HG03135 (cell line): Measurements from ENCODE around the gene TICAM1.
"Not testable (repeated sequence)": the region's sequence is repeated elsewhere in the genome, so short reads cannot be mapped to it uniquely, and the experiment has no call there.

Experiments used
- ATAC-seq: cut with Tn5 transposase; IDR thresholded peaks from one replicate; pipeline ENCODE4 v1.9.1; 2021; ENCODE audit warnings: mild to moderate bottlenecking, moderate library complexity; ENCODE audit not compliant: unreplicated experiment

Gene TICAM1

GRCh38 chr19:4831304-4831978 lies at the start of gene TICAM1:
TICAM1 (minus strand) TSS chr19:4831712; CDS start chr19:4818377, 13,335 bp downstream.
- peak; percentile 51 for ATAC-seq

DNA sequence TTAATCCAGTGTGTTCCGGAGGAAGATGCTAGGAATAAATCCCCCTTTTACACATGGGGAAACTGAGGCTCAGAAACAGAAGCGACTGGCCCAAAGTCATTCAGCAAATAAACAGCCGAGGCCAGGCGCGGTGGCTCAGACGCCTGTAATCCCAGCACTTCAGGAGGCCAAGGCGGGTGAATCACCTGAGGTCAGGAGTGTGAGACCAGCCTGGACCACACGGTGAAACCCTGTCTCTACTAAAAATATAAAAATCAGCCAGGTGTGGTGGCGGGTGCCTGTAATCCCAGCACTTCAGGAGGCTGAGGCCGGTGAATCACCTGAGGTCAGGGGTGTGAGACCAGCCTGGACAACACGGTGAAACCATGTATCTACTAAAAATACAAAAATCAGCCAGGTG lies 47.5 kb upstream of the TICAM1 start:
- ATAC-seq = no peak

DNA sequence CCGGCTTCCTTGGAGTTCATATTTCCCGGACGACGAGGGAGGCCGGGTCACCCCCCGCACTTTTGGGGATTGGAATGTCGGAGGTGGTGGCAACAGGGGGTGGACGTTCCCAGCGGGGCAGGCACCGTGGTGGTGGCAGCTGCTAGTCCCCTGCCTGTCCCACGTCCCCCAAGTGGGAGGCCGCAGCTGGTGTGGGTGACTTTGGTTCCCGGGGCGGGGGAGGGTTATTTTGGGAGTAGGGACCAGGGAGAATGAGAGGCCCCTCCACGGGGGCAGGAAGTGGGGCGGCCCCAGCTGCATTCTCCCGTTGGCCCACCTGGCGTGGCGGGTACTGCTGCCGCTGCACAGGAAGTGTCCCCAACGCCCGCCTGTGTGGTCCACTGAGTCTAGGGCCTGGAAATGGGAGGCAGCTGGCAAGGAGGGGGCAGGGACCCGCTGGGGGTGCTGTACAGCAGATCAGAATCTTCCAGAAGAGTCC lies 47.0 kb upstream of the TICAM1 start:
- ATAC-seq = no peak

DNA sequence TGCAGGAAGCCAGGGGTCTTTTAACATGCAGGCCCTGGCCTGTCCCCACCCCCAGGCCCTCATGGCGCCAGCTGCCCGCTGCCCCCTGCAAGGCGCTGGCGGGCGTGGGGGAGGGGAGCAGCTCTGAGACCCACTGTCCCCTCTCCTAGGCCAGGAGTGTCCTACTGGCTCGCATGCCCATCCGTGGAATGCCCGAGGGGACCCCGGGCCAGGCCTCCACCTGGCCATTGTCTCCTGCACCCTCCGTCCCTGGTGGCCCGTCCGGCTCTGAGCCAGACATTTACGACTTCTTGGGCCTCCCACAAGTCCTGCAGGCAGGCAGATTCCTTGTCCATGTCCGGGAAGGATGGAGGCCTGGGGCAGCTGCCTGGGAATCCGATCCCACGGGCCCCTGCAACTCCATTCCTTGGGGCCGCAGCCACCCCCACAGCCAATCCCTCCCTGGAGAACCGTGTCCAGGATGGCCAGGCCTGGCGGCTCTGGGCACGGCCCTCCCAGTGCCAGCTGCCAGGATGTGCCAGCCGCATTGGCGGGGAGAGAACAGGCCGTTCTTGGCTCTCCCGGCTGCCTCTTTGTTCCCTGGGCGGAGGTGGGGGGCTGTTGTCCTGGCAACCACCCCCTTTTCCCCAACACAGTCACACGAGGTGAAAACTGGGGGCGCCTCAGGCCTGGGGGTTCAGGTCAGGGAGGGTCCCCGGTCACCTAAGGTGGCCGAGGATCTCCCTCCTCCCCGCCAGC lies 46.4 kb upstream of the TICAM1 start:
- no peak for ATAC-seq

GRCh38 chr19:4873930-4874329 lies 42.4 kb upstream of the TICAM1 start:
- ATAC-seq = no peak

GRCh38 chr19:4871711-4872110 lies 40.2 kb upstream of the TICAM1 start:
- ATAC-seq = no peak

DNA sequence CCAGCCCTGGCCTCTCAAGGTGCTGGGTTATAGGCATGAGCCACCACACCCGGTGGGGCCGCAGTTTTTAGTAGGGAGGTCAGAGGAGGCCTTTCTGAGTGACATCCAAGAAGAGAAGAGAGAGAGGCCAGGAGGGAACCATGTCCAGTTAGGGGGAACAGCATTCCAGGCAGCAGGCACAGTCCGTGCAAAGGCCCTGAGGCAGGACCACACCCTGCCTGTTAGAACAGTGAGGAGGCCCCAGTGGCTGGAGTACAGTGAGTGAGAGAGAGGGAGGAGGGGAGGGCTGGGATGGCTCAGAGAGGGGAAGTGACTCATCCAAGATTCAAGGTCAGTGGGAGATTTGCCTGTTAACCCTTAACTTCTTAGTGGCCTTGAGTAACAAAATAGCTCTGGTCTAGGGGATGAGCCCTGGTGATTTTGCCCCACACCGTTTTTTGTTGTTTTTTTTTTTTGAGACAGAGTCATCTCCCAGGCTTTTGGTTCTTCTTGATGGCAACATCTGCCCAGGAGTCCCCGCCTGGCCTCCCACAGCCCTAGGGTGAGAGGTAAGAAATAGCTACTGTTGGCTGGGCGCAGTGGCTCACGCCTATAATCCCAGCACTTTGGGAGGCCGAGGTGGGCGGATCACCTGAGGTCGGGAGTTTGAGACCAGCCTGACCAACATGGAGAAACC lies 38.7 kb upstream of the TICAM1 start:
- no peak for ATAC-seq

DNA sequence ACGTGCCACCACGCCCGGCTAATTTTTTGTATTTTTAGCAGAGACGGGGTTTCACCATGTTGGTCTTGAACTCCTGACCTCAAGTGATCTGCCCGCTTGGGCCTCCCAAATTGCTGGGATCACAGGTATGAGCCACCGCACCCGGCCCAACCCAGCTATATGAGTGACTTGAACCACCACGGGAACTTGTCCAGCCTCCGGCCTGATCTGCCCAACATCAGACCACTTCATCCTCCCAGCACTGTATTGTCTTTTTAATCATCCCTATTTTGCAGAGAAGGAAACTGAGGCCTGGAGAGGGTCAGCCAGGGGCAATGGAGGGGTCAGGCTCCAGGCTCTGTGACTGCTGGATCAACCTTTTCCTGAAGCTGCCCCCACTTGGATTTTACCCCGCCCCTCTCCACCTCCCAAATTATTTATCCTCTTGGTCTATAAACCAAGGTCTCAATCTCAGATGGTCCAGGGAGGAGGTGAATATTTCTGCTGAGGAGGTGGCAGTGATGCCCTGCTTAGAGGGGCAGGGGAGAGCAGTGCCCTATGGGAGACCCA lies 36.8 kb upstream of the TICAM1 start:
- no peak for ATAC-seq

DNA sequence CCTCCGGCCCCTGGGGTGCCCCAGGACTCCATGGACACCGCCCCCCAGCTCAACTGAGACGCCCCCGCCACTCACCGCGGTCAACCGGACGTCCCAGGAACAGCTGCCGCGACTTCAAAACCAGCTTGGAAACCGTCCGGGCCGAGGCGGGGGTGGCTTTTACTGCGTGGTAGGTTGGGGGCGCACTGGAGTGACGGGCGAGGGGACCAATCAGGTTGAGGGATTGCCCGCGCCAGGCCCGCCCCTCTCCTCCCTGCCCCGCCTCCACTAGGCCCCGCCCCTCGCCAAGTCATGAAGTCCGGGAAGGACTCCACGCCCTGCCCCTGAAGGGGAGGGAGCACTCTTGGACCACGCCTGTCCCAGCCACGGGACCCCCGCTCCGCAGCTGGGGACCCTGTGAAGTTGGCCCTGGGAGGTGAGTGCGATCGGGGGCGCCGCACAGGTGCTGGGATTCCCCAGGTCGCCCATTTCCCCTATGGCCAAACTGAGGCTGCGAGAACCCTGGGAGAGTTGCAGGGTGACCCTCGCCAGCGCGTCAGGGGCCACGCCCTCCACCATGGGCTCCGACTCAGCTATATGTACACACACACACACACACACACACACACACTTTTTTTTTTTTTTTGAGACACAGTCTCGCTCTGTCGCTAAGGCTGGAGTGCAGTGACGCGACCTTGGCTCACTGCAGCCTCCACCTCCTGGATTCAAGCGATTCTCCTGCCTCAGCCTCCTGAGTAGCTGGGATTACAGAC lies 36.2 kb upstream of the TICAM1 start, which contains the start of gene PLIN3:
TSS of gene PLIN3 (minus strand) at position 134 of the 752 bp plus-strand sequence. CDS start 6,273 bp downstream, outside the sequence.
- peak; percentile 73 for ATAC-seq

DNA sequence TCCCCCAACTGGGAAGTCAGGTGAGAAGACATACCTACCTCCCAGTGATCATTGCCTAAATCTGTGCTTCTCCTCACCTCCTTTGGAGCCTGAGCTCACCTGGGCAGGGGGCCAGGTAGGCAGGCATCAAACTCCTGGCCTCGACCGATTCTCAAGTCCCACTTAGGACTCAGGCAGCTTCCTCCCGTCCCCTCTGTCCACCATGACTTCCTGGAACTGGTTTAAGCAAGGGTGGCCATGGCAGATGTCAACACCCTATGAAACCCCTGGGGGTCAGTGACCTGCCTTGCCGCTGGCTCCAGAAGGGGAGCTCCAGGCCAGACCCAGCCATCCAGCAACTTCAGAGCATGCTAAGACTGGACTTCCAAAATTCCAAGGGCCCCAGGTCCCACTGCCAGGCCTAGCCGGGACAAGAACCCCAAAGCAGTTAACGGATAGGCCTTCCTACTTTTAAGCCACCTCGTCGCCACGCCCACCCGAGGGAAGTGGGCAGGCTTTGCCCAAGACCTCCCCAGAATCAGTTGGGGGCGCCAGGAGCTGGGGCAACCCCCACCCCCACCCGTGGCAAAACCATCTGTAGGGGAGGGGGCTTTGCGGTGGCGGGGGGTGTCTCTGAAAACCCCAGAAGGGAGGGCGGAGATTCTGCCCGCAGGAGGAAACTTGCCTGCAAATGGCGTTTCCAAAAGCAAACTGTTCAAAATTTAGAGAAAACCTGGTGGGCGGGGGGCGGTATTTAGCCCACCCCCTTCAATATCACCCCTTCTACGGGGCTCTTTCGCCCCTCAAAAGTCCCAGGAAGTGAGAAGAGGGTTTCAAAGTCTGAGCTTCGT lies 35.3 kb upstream of the TICAM1 start:
- no peak for ATAC-seq

GRCh38 chr19:4861147-4861546 lies 29.6 kb upstream of the TICAM1 start:
- ATAC-seq = no peak

DNA sequence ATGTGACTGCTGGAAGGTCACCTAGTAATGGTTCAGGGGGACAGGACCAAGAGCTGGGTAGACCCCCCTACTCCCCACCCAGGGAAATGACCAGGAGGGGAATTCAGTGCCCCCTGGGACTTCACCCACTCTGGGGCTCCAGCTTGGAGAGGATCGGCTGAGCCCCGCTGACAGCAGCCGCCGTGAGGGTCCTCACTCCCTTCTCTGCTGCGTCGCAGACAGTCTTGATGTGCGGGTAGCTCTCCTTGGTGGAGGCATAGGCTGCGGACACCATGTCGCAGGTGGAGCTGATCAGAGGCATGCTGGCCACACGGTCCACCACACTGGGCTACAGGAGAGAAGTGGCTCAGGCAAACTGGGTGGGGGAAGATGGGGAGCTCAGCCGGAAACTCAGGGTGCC lies 28.2 kb upstream of the TICAM1 start:
- no peak for ATAC-seq

DNA sequence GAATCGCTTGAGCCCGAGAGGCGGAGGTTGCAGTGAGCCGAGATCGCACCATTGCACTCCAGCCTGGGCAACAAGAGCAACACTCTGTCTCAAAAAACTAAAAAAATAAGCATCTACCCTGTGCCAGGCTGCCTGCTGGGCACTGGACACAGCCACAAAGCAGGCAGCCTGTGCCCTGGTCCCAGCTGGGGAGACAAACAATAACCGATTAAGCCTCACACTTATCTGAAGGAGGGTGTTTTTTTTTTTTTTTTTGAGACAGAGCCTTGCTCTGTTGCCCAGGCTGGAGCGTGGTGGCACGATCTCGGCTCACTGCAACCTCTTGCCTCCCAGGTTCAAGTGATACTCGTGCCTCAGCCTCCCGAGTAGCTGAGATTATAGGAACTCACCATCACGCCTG lies 25.0 kb upstream of the TICAM1 start:
- ATAC-seq = not testable (repeated sequence)

DNA sequence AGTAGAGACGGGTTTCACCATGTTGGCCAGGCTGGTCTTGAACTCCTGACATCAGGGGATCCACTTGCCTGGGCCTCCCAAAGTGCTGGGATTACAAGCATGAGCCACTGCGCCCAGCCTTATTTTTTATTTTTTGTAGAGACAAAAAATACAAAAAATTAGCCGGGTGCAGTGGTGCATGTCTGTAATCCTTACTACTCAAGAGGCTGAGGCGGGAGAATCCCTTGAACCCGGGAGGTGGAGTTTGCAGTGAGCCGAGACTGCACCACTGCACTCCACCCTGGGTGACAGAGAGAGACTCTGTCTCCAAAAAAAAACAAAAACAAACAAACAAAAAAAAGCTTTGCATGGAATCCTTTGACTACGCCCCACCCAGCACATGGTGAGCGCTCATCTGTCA lies 22.0 kb upstream of the TICAM1 start:
- not testable (repeated sequence) for ATAC-seq

DNA sequence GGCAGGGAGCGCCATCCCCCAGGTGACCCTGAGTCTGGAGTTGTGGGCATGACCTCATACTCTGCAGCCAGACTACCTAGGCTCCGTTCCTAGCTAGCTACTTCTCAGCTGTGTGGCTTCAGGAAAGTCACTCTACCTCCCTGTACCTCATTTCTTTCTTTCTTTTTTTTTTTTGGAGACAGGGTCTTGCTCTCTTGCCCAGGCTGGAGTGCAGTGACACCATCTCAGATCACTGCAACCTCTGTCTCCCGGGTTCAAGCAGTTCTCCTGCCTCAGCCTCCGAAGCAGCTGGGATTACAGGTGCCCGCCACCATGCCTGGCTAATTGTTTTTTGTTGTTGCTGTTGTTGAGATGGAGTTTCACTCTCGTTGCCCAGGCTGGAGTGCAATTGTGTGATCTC lies 21.0 kb upstream of the TICAM1 start:
- no peak for ATAC-seq

DNA sequence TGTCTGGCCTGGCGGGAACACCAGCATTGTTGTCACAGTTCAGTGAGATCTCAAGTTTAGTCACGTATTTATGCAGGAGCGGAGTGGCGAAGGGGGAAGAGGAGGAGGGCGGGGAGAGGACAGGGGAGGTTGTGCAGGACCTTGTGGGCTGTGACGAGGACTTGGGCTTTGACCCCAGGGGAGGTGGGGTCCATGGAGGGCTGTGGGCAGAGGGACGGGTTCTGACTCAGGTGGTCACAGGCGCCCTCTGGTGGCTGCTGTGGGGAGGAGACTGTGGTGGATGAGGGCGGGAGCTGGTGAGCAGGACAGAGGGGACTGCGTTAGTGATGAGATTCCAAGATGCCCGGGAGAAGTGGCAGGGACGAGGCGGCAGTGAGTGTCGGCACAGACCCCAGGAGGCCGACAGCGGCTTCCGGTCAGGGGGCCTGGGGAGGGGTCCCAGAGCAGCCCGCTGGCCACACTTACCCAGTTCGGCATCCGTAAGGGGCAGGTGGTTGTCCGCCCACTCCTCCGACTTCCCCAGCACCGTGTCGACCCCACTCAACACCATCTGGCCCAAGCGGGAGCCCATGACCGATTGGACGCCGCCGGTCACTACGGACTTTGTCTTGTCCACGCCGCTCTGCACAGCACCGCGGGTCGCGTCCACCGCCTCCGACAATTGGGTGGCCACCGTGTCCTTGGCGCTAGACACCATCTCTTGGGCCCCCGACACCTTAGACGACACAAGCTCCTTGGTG lies 20.2 kb upstream of the TICAM1 start:
- no peak for ATAC-seq

GRCh38 chr19:4849019-4849418 lies 17.5 kb upstream of the TICAM1 start:
- ATAC-seq = no peak

- ATAC-seq = no peak
These were observed 15.9 kb upstream of the TICAM1 start for GRCh38 chr19:4847190-4847973.
